Erythroblast (primary cell): ENCODE measurements around the gene GREB1.

Source experiments
- GATA1 ChIP-seq: IDR thresholded peaks from 2 replicates; pipeline ENCODE4 v1.6.1; 2011; ENCODE audit warnings: low read depth, mild to moderate bottlenecking, control low read depth, low read length, moderate library complexity
- POLR2A ChIP-seq: IDR thresholded peaks from 2 replicates; pipeline ENCODE4 v1.6.1; 2011; ENCODE audit warnings: mild to moderate bottlenecking, low read length

- TF ChIP-seq POLR2A (no peak), GATA1 (no peak)
Observed at GRCh38 chr2:11567631-11568031, 33.8 kb downstream of the GREB1 start.
